OCI-LY3 (cell line): ENCODE results near the gene NFYC.

Experiments
- H2AFZ ChIP-seq: fragments of 200-600, 300-600 bp; shearing (Covaris generic); 2 replicates; pipeline ENCODE4 v1.6.0; 2014; ENCODE audit warnings: antibody characterized with exemption, low read depth, low read length
- H3K27ac ChIP-seq: fragments of 200-600, 300-600 bp; sonication (generic); 2 replicates; pipeline ENCODE4 v1.5.1; 2014; ENCODE audit warnings: mild to moderate bottlenecking, low read length, moderate library complexity, mixed read lengths
- H3K27me3 ChIP-seq: fragments of 200-600, 300-600 bp; sonication (generic); 2 replicates; pipeline ENCODE4 v1.6.1; 2014; ENCODE audit warnings: low read depth, low read length, mixed read lengths
- H3K36me3 ChIP-seq: fragments of 200-600, 300-600 bp; sonication (generic); replicated peaks from 2 replicates; pipeline ENCODE3; 2014; ENCODE audit warnings: low read depth, low read length, mixed read lengths
- H3K4me1 ChIP-seq: fragments of 300-600, 200-600 bp; sonication (generic); 2 replicates; pipeline ENCODE4 v1.6.1; 2014; ENCODE audit warnings: low read length, mixed read lengths
- H3K4me2 ChIP-seq: fragments of 200-600, 300-600 bp; sonication (generic); 2 replicates; pipeline ENCODE4 v1.6.1; 2014; ENCODE audit warnings: low read length, mixed read lengths
- H3K4me3 ChIP-seq: fragments of 300-600, 200-600 bp; sonication (generic); 2 replicates; pipeline ENCODE4 v1.5.1; 2014; ENCODE audit warnings: antibody characterized with exemption, mild to moderate bottlenecking, low read length, moderate library complexity
- H3K79me2 ChIP-seq: fragments of 300-600, 200-600 bp; shearing (Covaris generic); 2 replicates; pipeline ENCODE4 v1.6.1; 2014; ENCODE audit warnings: mild to moderate bottlenecking, low read length, mixed read lengths
- H3K9ac ChIP-seq: fragments of 300-600, 200-600 bp; shearing (Covaris generic); 2 replicates; pipeline ENCODE4 v1.6.0; 2014; ENCODE audit warnings: mild to moderate bottlenecking, low read length, moderate library complexity
- H3K9me3 ChIP-seq: fragments of 200-600, 300-600 bp; shearing (Covaris generic); 2 replicates; pipeline ENCODE4 v1.6.1; 2014; ENCODE audit warnings: low read length, mixed read lengths; ENCODE audit not compliant: insufficient read depth
- H4K20me1 ChIP-seq: fragments of 200-600, 300-600 bp; sonication (generic); 2 replicates; pipeline ENCODE4 v1.6.1; 2016; ENCODE audit warnings: low read length, mixed read lengths; ENCODE audit not compliant: insufficient read depth
- CTCF ChIP-seq: fragments of 200-600, 300-600 bp; sonication (generic); IDR thresholded peaks from 2 replicates; pipeline ENCODE4 v1.5.1; 2014; ENCODE audit warnings: antibody characterized with exemption, low read length, low read depth
- EZH2phosphoT487 ChIP-seq: fragments of 200-600 bp; shearing (Covaris generic); IDR thresholded peaks from 2 replicates; pipeline ENCODE4 v1.6.1; 2018; ENCODE audit warnings: antibody characterized with exemption, mixed run types, low read depth

The NFYC gene

GRCh38 chr1:40712997-40713396 lies 21.5 kb downstream of the NFYC start:
- no peak overlapping the region for H2AFZ ChIP-seq
- H4K20me1 ChIP-seq, result no peaks in the 10 kb centered on the region
- H3K36me3 ChIP-seq, result peaks cover 10% of the 10 kb centered on the region
- H3K79me2 ChIP-seq, result peaks cover 65% of the 10 kb centered on the region
- peak overlapping the region; percentile 25 for H3K27ac ChIP-seq
- H3K9ac ChIP-seq, result no peak overlapping the region
- TF ChIP-seq CTCF (no peak), EZH2phosphoT487 (no peak)
- peaks cover 43% of the 10 kb centered on the region for H3K4me1 ChIP-seq
- no peaks in the 10 kb centered on the region for H3K27me3 ChIP-seq
- no peaks in the 10 kb centered on the region for H3K9me3 ChIP-seq
- no peak overlapping the region for H3K4me3 ChIP-seq
- H3K4me2 ChIP-seq, result peak overlapping the region; percentile 30; the same call in 1 of the 2 replicates

GRCh38 chr1:40715491-40716059 lies 24.1 kb downstream of the NFYC start:
- Histone ChIP-seq H4K20me1 (no peaks in the 10 kb centered on the region), H3K27ac (no peak overlapping the region)

GRCh38 chr1:40717065-40717464 lies 25.6 kb downstream of the NFYC start:
- no peak overlapping the region for H3K27ac ChIP-seq
- peaks cover 12% of the 10 kb centered on the region for H3K4me1 ChIP-seq
- TF ChIP-seq EZH2phosphoT487 (no peak), CTCF (no peak)
- no peak overlapping the region for H3K4me3 ChIP-seq
- no peaks in the 10 kb centered on the region for H4K20me1 ChIP-seq
- H3K27me3 ChIP-seq, result no peaks in the 10 kb centered on the region
- H2AFZ ChIP-seq, result no peak overlapping the region
- H3K9me3 ChIP-seq, result no peaks in the 10 kb centered on the region
- no peak overlapping the region for H3K4me2 ChIP-seq
- H3K36me3 ChIP-seq, result peaks cover 10% of the 10 kb centered on the region
- no peak overlapping the region for H3K9ac ChIP-seq
- peaks cover 47% of the 10 kb centered on the region for H3K79me2 ChIP-seq

More at GRCh38 chr1:40715491-40716059, 24.1 kb downstream of the NFYC start:
- Histone ChIP-seq H3K27me3 (no peaks in the 10 kb centered on the region), H2AFZ (no peak overlapping the region), H3K9me3 (no peaks in the 10 kb centered on the region), H3K9ac (no peak overlapping the region), H3K4me1 (peaks cover 26% of the 10 kb centered on the region), H3K79me2 (peaks cover 54% of the 10 kb centered on the region), H3K4me2 (no peak overlapping the region), H3K36me3 (peaks cover 10% of the 10 kb centered on the region), H3K4me3 (no peak overlapping the region)
- TF ChIP-seq EZH2phosphoT487 (no peak), CTCF (no peak)

GRCh38 chr1:40717955-40718354 lies 26.5 kb downstream of the NFYC start:
- H3K36me3 ChIP-seq, result peaks cover 9% of the 10 kb centered on the region
- no peak overlapping the region for H2AFZ ChIP-seq
- H4K20me1 ChIP-seq, result peaks cover 3% of the 10 kb centered on the region; the same call in 1 of the 2 replicates
- no peak overlapping the region for H3K27ac ChIP-seq
- no peak overlapping the region for H3K9ac ChIP-seq
- TF ChIP-seq EZH2phosphoT487 (no peak), CTCF (no peak)
- H3K4me2 ChIP-seq, result no peak overlapping the region
- no peaks in the 10 kb centered on the region for H3K9me3 ChIP-seq
- H3K4me3 ChIP-seq, result no peak overlapping the region
- no peaks in the 10 kb centered on the region for H3K27me3 ChIP-seq
- peaks cover 4% of the 10 kb centered on the region for H3K4me1 ChIP-seq
- H3K79me2 ChIP-seq, result peaks cover 48% of the 10 kb centered on the region
